HepG2 (cell line): ENCODE measurements around the gene TOB2. TPM values are rescaled to one million over a fixed set of nuclear protein-coding genes. Genes with fewer than 3 reads are reported as not detected.

Source experiments
- ARID5B ChIP-seq: IDR thresholded peaks from 2 replicates; pipeline ENCODE4 v1.4.0; 2020; ENCODE audit warnings: mild to moderate bottlenecking, missing genetic modification reagents
- HDAC2 ChIP-seq: sonication (generic); formaldehyde crosslinking; IDR thresholded peaks from 2 replicates; pipeline ENCODE4 v1.4.0; 2020; ENCODE audit warnings: missing genetic modification reagents
- MAX ChIP-seq: IDR thresholded peaks from 2 replicates; pipeline ENCODE4 v1.6.1; 2012; ENCODE audit warnings: inconsistent platforms
- PBX3 ChIP-seq: sonication (generic); formaldehyde crosslinking; IDR thresholded peaks from 2 replicates; pipeline ENCODE4 v1.8.1; 2023; ENCODE audit warnings: missing genetic modification reagents, inconsistent platforms, borderline replicate concordance
- PCBP2 ChIP-seq: fragments of 200-400 bp; formaldehyde crosslinking; optimal IDR thresholded peaks from 2 replicates; pipeline ENCODE3; 2018; ENCODE audit warnings: low read length, low read depth; ENCODE audit not compliant: poor library complexity, severe bottlenecking
- SALL2 ChIP-seq: sonication (generic); formaldehyde crosslinking; IDR thresholded peaks from 2 replicates; pipeline ENCODE4 v1.8.1; 2023; ENCODE audit warnings: mild to moderate bottlenecking, missing genetic modification reagents, inconsistent platforms
- ZBTB49 ChIP-seq: sonication (generic); formaldehyde crosslinking; IDR thresholded peaks from 2 replicates; pipeline ENCODE4 v1.4.0; 2020; ENCODE audit warnings: missing genetic modification reagents, borderline replicate concordance
- ZBTB8A ChIP-seq: sonication (generic); formaldehyde crosslinking; IDR thresholded peaks from 2 replicates; pipeline ENCODE4 v1.4.0; 2020; ENCODE audit warnings: mild to moderate bottlenecking, low read depth, missing genetic modification reagents, borderline replicate concordance
- ZNF101 ChIP-seq: sonication (generic); formaldehyde crosslinking; IDR thresholded peaks from 2 replicates; pipeline ENCODE4 v1.4.0; 2020; ENCODE audit warnings: mild to moderate bottlenecking, low read depth, missing genetic modification reagents, borderline replicate concordance
- ZNF136 ChIP-seq: sonication (generic); formaldehyde crosslinking; IDR thresholded peaks from 2 replicates; pipeline ENCODE4 v1.8.1; 2022; ENCODE audit warnings: low read depth, mild to moderate bottlenecking, moderate library complexity, missing genetic modification reagents
- ZNF317 ChIP-seq: sonication (generic); formaldehyde crosslinking; IDR thresholded peaks from 2 replicates; pipeline ENCODE4 v1.5.0; 2020; ENCODE audit warnings: mild to moderate bottlenecking, missing genetic modification reagents
- ZNF615 ChIP-seq: sonication (generic); formaldehyde crosslinking; IDR thresholded peaks from 2 replicates; pipeline ENCODE4 v1.5.0; 2020; ENCODE audit warnings: mild to moderate bottlenecking, missing genetic modification reagents, borderline replicate concordance
- ZNF7 ChIP-seq: IDR thresholded peaks from 2 replicates; pipeline ENCODE4 v1.6.1; 2016; ENCODE audit warnings: missing biosample characterization, missing genetic modification reagents
- ZNF724P ChIP-seq: sonication (generic); formaldehyde crosslinking; IDR thresholded peaks from 2 replicates; pipeline ENCODE4 v1.8.0; 2022; ENCODE audit warnings: missing genetic modification reagents, borderline replicate concordance
- ZNF800 ChIP-seq: sonication (generic); formaldehyde crosslinking; IDR thresholded peaks from 2 replicates; pipeline ENCODE4 v1.4.0; 2020; ENCODE audit warnings: missing genetic modification reagents
- polyA plus RNA-seq, 8 experiments: library from polyadenylated mRNA; depleted of rRNA in 3 of 8; stranded (reverse) in 7 of 8; unstranded in 1 of 8; fragments of >200 nt; fragmentation: Illumina TruSeq in 4 of 8; extraction: Trizol in 4 of 8; gene quantifications; 2 replicates each; pipeline versions ENCODE4 v1.2.1 to v1.2.3, GENCODE V29; 2011 to 2016; ENCODE audit warnings: low read depth in 4 of 8, missing spikeins in 1 of 8, mixed read lengths in 1 of 8; ENCODE audit not compliant: insufficient read depth in 1 of 8
- total RNA-seq, 5 experiments: library from RNA; depleted of rRNA; stranded (reverse); fragments of >200 nt; fragmentation: Illumina TruSeq; extraction: Trizol; gene quantifications; 2 replicates each; pipeline ENCODE4 v1.2.3, GENCODE V29; 2016; ENCODE audit warnings: low read depth in 1 of 5

Gene TOB2
- total and polyA plus RNA-seq, 2 of the 13 experiments (the other 11 are each of a cell fraction or from before 2014, with no cell fraction given), result 12.2 to 13.7 TPM

- TF ChIP-seq HDAC2 (CRISPR knock-in tag) (peak; percentile 83), ZNF724P (CRISPR knock-in tag) (peak; percentile 93), ARID5B (peak; percentile 64), ZNF136 (peak; percentile 83; the same call in 1 of the 2 replicates), ZNF7 (CRISPR knock-in tag) (no peak), MAX (peak; percentile 91), ZNF101 (peak; percentile 85; the same call in 1 of the 2 replicates), PBX3 (CRISPR knock-in tag) (peak; percentile 73; the same call in 1 of the 2 replicates), ZNF800 (CRISPR knock-in tag) (peak; percentile 88), SALL2 (CRISPR knock-in tag) (peak; percentile 99), ZNF317 (CRISPR knock-in tag) (peak; percentile 86), ZBTB8A (CRISPR knock-in tag) (peak; percentile 85), PCBP2 (peak; percentile 85), ZBTB49 (CRISPR knock-in tag) (peak; percentile 1; the same call in 1 of the 2 replicates), ZNF615 (peak; percentile 92; the same call in 1 of the 2 replicates)
Observed at GRCh38 chr22:41446639-41447434, at the start of gene TOB2 (continued).
